LNCaP clone FGC (cell line): ENCODE data around the gene PRAMEF26.
"Not testable (repeated sequence)": the region's sequence is repeated elsewhere in the genome, so short reads cannot be mapped to it uniquely, and the experiment has no call there.

Experiments
- DNase-seq: peaks from one replicate; pipeline ENCODE4 v3.0.0-alpha.2; 2011; ENCODE audit warnings: low read depth
- H3K4me3 ChIP-seq: 2 replicates; pipeline ENCODE4 v1.5.1; 2011; ENCODE audit warnings: mild to moderate bottlenecking, low read depth, low read length, control low read depth

Gene PRAMEF26

DNA sequence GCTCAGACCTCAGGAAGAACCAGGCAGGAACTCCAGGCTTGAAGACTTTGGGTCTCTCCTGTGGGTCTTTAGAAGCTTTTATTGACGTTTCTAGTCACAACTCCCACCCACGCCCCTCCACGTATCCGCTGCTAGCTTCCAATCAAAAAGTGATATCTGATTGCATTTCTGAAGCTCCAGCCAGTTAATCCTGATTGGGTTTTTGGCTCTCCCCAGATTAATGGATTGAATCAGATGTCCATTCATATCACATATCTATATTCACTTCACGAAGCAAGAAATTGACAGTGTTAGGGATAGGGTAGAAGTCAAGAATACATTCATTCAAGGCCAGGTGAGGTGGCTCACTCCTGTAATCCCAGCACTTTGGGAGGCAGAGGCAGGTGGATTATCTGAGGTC, at the start of gene PRAMEF26:
Gene PRAMEF26, minus strand, starts transcription at position 101 of the 400 bp plus-strand sequence. CDS start 2,914 bp downstream, outside the sequence.
- H3K4me3 ChIP-seq, DNase-seq: not testable (repeated sequence)

DNA sequence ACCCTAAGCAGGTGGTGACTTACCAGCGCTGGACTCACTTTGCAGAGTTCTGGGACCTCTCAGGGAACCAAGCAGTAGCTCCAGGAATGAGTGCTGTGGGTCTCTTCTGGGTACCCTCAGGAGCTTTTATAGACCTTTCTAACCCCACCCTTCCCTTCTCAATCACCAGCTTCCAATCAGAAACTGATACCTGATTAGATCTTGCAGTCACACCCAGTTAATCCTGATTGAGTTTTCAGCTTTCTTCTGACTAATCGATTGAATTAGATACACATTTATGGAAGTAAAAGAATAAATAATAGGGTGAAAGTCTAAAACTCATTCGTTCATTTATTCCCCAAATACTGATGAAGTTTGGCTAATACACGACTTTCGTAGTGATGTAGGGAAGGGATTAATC, 45.5 kb upstream of the PRAMEF26 start, which contains the start of gene PRAMEF13:
Gene PRAMEF13, minus strand, starts transcription at position 101 of the 400 bp plus-strand sequence. CDS start 1,820 bp downstream, outside the sequence.
- DNase-seq, H3K4me3 ChIP-seq: not testable (repeated sequence)

DNA sequence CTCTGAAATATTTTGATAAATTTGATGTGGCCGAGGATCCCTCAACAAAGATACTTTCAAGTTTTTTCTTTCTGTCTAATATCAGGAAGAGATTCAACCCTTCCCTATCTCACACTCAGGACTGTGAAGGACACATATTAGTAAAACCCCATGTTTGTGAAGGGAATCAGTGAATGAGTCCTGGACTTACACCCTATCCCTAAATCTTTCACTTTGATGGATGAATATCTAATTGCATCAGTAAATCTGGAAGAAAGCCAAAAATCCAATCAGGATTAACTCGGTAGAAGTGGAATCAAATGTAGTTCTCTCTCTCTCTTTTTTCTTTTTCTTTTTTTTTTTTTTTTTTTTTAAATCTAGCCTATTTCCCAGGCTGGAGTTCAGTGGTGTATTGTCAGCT, 15.7 kb upstream of the PRAMEF26 start, which contains the start of gene PRAMEF9:
Gene PRAMEF9, plus strand, starts transcription at position 301 of the 400 bp plus-strand sequence. CDS start 3,433 bp downstream, outside the sequence.
- not testable (repeated sequence) for DNase-seq, H3K4me3 ChIP-seq

DNA sequence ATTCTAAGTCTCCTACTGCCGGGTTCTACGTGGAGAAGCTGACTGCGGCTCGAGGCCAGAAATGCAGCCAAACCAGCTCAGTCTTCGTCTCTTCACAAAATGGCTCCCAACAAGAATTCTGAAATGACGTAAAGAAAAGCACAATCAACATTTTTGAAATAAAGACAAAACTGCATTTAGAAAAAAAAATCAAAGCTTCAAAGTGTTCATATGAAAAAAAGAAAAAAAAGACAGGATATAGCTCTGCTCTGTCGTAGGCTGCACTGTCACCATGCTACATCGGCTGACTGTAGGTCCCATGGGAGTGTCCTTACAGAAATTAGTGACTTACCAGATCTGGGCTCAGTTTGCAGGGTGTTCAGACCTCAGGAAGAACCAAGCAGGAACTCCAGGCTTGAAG, 9.7 kb upstream of the PRAMEF26 start, which contains the start of gene HNRNPCL4:
Gene HNRNPCL4, minus strand, starts transcription at position 101 of the 400 bp plus-strand sequence. CDS start 164 bp downstream, outside the sequence.
- DNase-seq, H3K4me3 ChIP-seq: not testable (repeated sequence)

DNA sequence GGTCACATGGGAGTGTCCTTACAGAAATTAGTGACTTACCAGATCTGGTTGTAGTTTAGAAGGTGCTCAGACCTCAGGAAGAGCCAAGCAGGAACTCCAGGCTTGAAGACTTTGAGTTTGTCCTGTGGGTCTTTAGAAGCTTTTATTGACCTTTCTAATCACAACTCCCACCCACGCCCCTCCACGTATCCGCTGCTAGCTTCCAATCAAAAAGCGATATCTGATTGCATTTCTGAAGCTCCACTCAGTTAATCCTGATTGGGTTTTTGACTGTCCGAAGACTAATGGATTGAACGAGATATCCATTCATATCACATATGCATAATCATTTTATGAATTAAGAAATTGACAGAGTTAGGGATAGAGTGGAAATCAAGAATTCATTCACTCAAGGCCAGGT, 39.1 kb downstream of the PRAMEF26 start, which contains the start of gene HNRNPCL2:
Gene HNRNPCL2, minus strand, starts transcription at position 101 of the 400 bp plus-strand sequence. CDS start 454 bp downstream, outside the sequence.
- H3K4me3 ChIP-seq, DNase-seq: not testable (repeated sequence)
